ENCODE results near the gene ARHGEF37. TPM values are rescaled to one million over a fixed set of nuclear protein-coding genes. Genes with fewer than 3 reads are reported as not detected.

Gene ARHGEF37
- total and polyA plus RNA-seq, 2 of the 8 experiments (the other 6 are each of a cell fraction or from before 2014, with no cell fraction given): 0.21 to 0.48 TPM

- no peaks in the 10 kb centered on the region for H3K9me3 ChIP-seq (ENCODE audit: insufficient read depth in 2 of 2, low read depth in 1 of 2, low read length in 1 of 2)
- POLR2A ChIA-PET (ENCODE audit: partially characterized antibody): no interaction called here
- H2BK20ac ChIP-seq (ENCODE audit: low read length): no peak overlapping the region
- no peak overlapping the region for H3K18ac ChIP-seq (ENCODE audit: extremely low read depth, low read length)
- DNase-seq (ENCODE audit: low read depth in 1 of 2, low spot score in 2 of 2): no peak
- 87% methylated on average over 3 of the region's 3 CpGs; no CpG with 5 or more reads in 1 of the 2 experiments for WGBS, 2 experiments (ENCODE audit: extremely low coverage in 1 of 2, insufficient coverage in 1 of 2, insufficient read length in 1 of 2, insufficient replicate concordance in 2 of 2, low coverage in 1 of 2, low lambda C conversion rate in 2 of 2, missing lambda C conversion rate in 1 of 2)
- H2AFZ ChIP-seq (ENCODE audit: low read length): no peak overlapping the region
- H2AK5ac ChIP-seq (ENCODE audit: low read depth, low read length): no peak overlapping the region
- H2BK12ac ChIP-seq (ENCODE audit: low read depth, low read length): no peak overlapping the region
- no peaks in the 10 kb centered on the region for H3K79me1 ChIP-seq (ENCODE audit: low read depth, low read length)
- no peaks in the 10 kb centered on the region for H3K27me3 ChIP-seq (replicated peaks in 1 of 4; ENCODE audit: control insufficient read depth in 3 of 4, extremely low read depth in 1 of 4, insufficient read depth in 3 of 4, low read length in 3 of 4)
- TF ChIP-seq YY1 (IDR thresholded peaks at IDR 0.05; ENCODE audit: low read depth, low read length): no peak
- no peak for TF ChIP-seq RFX5 (IDR thresholded peaks at IDR 0.05; ENCODE audit: borderline replicate concordance, low read depth, low read length)
- TF ChIP-seq POLR2AphosphoS5 (IDR thresholded peaks at IDR 0.05; ENCODE audit: low read depth, low read length): no peak
- no peak for TF ChIP-seq ASH2L (IDR thresholded peaks at IDR 0.05; ENCODE audit: low read length)
- no peak for TF ChIP-seq SRF (IDR thresholded peaks at IDR 0.05; ENCODE audit: low read depth, low read length)
- TF ChIP-seq HDAC6 (IDR thresholded peaks at IDR 0.05; ENCODE audit: low read depth, low read length): no peak
- no peak for TF ChIP-seq SIX5 (IDR thresholded peaks at IDR 0.05; ENCODE audit: low read depth, low read length)
- no peak overlapping the region for H4K91ac ChIP-seq (replicated peaks; ENCODE audit: insufficient read length, low read length)
- H4K8ac ChIP-seq (ENCODE audit: extremely low read depth, insufficient read depth, low read length): no peak overlapping the region
- H3K14ac ChIP-seq (ENCODE audit: insufficient read length): no peak overlapping the region
- no peak overlapping the region for H3K23ac ChIP-seq (ENCODE audit: insufficient read length)
- FAIRE-seq: no peak
- no peaks in the 10 kb centered on the region; the same call in 1 of the 2 replicates for H3K23me2 ChIP-seq (ENCODE audit: low read depth, low read length)
- CTCF ChIA-PET (ENCODE audit: partially characterized antibody): interaction anchor here (1.2 to 19.9 kb wide), 3 partner anchors 9 to 184 kb away, joined by 3 to 470 read pairs (median 12); no protein-coding TSS in a partner anchor
- H3K56ac ChIP-seq (replicated peaks; ENCODE audit: insufficient read length, low read depth, low read length): no peak overlapping the region
- H4K5ac ChIP-seq (ENCODE audit: insufficient read length, low read depth, low read length): no peak overlapping the region
- no peak overlapping the region for H2BK5ac ChIP-seq (ENCODE audit: low read depth, low read length)
- no peak overlapping the region for H2BK15ac ChIP-seq (ENCODE audit: low read length)
- H3K4ac ChIP-seq (replicated peaks; ENCODE audit: insufficient read length, low read depth, low read length): no peak overlapping the region
- H3K79me2 ChIP-seq (ENCODE audit: control insufficient read depth in 1 of 2, insufficient read depth in 2 of 2, low read length in 2 of 2): no peaks in the 10 kb centered on the region
- no peak overlapping the region for H3K9ac ChIP-seq (replicated peaks in 1 of 4; ENCODE audit: extremely low read depth in 1 of 4, low read depth in 3 of 4, low read length in 3 of 4)
- H2BK120ac ChIP-seq (replicated peaks; ENCODE audit: low read depth, low read length): no peak overlapping the region
- H3K4me1 ChIP-seq (replicated peaks in 1 of 4; ENCODE audit: control insufficient read depth in 3 of 4, insufficient read depth in 4 of 4, low read length in 3 of 4): no peaks in the 10 kb centered on the region
- no peaks in the 10 kb centered on the region for H3K36me3 ChIP-seq (ENCODE audit: control insufficient read depth in 2 of 4, insufficient read depth in 4 of 4, low read length in 3 of 4)
- no peaks in the 10 kb centered on the region for H4K20me1 ChIP-seq (replicated peaks in 1 of 2; ENCODE audit: control insufficient read depth in 1 of 2, insufficient read depth in 2 of 2, low read length in 2 of 2)
- no peak overlapping the region for H3K27ac ChIP-seq (ENCODE audit: low read depth, low read length)
- H3K4me3 ChIP-seq (ENCODE audit: extremely low read depth in 1 of 4, insufficient read depth in 2 of 4, low read depth in 3 of 4, low read length in 4 of 4): no peak overlapping the region
- no peak overlapping the region for H3K4me2 ChIP-seq (ENCODE audit: insufficient read depth in 1 of 2, low read depth in 2 of 2, low read length in 2 of 2)
Measured at GRCh38 chr5:149647334-149647733, 66.0 kb downstream of the ARHGEF37 start.
